HepG2 (cell line): Measurements from ENCODE around the gene CPZ. TPM values are rescaled to one million over a fixed set of nuclear protein-coding genes. Genes with fewer than 3 reads are reported as not detected.
A peak's percentile ranks its signal among the peaks of the same experiment; 100 is the strongest.

ENCODE experiments used
- ATAC-seq: fragments of 200-7000 bp; cut with Tn5 transposase; 3 replicates; pipeline ENCODE4 v1.9.1; 2020; ENCODE audit warnings: mild to moderate bottlenecking, moderate library complexity
- BruUV-seq: library from RNA; stranded (reverse); fragments of 400-500 nt; replicated peaks from 2 replicates; lab custom pipeline; 2021; lab: Mats Ljungman, UMichigan
- CTCF ChIA-PET: fragments of 300-600 bp; formaldehyde crosslinking; extraction: SDS; loops from one replicate; lab custom pipeline; 2021; ENCODE audit warnings: low total read pairs, inconsistent platforms, low intra/inter-chr PET ratio; lab: Yijun Ruan, JAX
- POLR2A ChIA-PET: fragments of 350-600 bp; sonication (Branson Sonifier 250); formaldehyde crosslinking; loops from one replicate; lab custom pipeline; 2020; ENCODE audit warnings: antibody characterized with exemption, inconsistent platforms; lab: Yijun Ruan, JAX
- DNase-seq: peaks from one replicate; pipeline ENCODE4 v3.0.0-alpha.2; 2015; ENCODE audit warnings: low spot score
- FAIRE-seq: peaks from 3 replicates; lab custom pipeline; 2011; peaks lifted over from hg19 to GRCh38; lab: Jason Lieb, UNC
- H2AFZ ChIP-seq: one replicate; pipeline ENCODE4 v1.6.1; 2011; ENCODE audit warnings: low read length, inconsistent platforms
- H3K27ac ChIP-seq: fragments of 300-600 bp; 3 replicates; pipeline ENCODE4 v1.8.0; 2011; ENCODE audit warnings: mixed run types, mild to moderate bottlenecking, mixed read lengths, low read length, inconsistent platforms; ENCODE audit not compliant: insufficient read depth; ENCODE audit errors: extremely low read length
- H3K27me3 ChIP-seq, 2 experiments: fragments of 200-600 bp in 1 of 2; 2 replicates in 1 of 2; 3 replicates in 1 of 2; pipeline versions ENCODE4 v1.6.0 to v1.8.0; 2011; ENCODE audit warnings: low read length in 2 of 2, mild to moderate bottlenecking in 2 of 2, moderate library complexity in 2 of 2, inconsistent platforms in 1 of 2; ENCODE audit not compliant: insufficient read depth in 2 of 2, control insufficient read depth in 1 of 2
- H3K36me3 ChIP-seq, 2 experiments: fragments of 200-600 bp in 1 of 2; replicated peaks in 1 of 2; 2 replicates in 1 of 2; 3 replicates in 1 of 2; pipeline versions ENCODE4 v1.5.1 to v1.8.0; 2011; ENCODE audit warnings: low read length in 2 of 2, inconsistent platforms in 1 of 2; ENCODE audit not compliant: insufficient read depth in 2 of 2, control insufficient read depth in 1 of 2
- H3K4me1 ChIP-seq: 2 replicates; pipeline ENCODE4 v1.5.1; 2012; ENCODE audit warnings: low read length, inconsistent platforms; ENCODE audit not compliant: insufficient read depth
- H3K4me2 ChIP-seq: 2 replicates; pipeline ENCODE4 v1.6.0; 2011; ENCODE audit warnings: low read depth, low read length, inconsistent platforms
- H3K4me3 ChIP-seq, 3 experiments: fragments of 200-600 bp in 1 of 3; sonication (generic), shearing (Covaris generic) in 1 of 3; replicated peaks in 1 of 3; 2 replicates each; pipeline ENCODE4 v1.5.1; 2011 to 2016; ENCODE audit warnings: low read length in 3 of 3, inconsistent platforms in 2 of 3, low read depth in 2 of 3, mild to moderate bottlenecking in 2 of 3, control low read depth in 1 of 3, mixed read lengths in 1 of 3; ENCODE audit not compliant: insufficient read depth in 1 of 3
- H3K79me2 ChIP-seq: one replicate; pipeline ENCODE4 v1.6.1; 2011; ENCODE audit warnings: low read length, inconsistent platforms; ENCODE audit not compliant: insufficient read depth
- H3K9ac ChIP-seq: 2 replicates; pipeline ENCODE4 v1.6.0; 2011; ENCODE audit warnings: mild to moderate bottlenecking, low read depth, low read length, inconsistent platforms; ENCODE audit not compliant: insufficient read depth
- H3K9me3 ChIP-seq: 2 replicates; pipeline ENCODE4 v1.5.1; 2012; ENCODE audit warnings: mild to moderate bottlenecking, low read length
- H4K20me1 ChIP-seq: 2 replicates; pipeline ENCODE4 v1.6.0; 2011; ENCODE audit warnings: inconsistent platforms, mild to moderate bottlenecking, low read length, moderate library complexity; ENCODE audit not compliant: insufficient read depth
- HIC2 ChIP-seq: sonication (generic); formaldehyde crosslinking; IDR thresholded peaks from 2 replicates; pipeline ENCODE4 v1.9.0; 2022; ENCODE audit warnings: low read depth, missing genetic modification reagents
- HNRNPH1 ChIP-seq: fragments of 200-400 bp; formaldehyde crosslinking; optimal IDR thresholded peaks from 2 replicates; pipeline ENCODE3; 2017; ENCODE audit warnings: mild to moderate bottlenecking, low read depth, low read length
- UBTF ChIP-seq: sonication (generic); formaldehyde crosslinking; IDR thresholded peaks from 2 replicates; pipeline ENCODE4 v1.4.0; 2020; ENCODE audit warnings: mild to moderate bottlenecking, missing genetic modification reagents
- ZNF414 ChIP-seq: sonication (generic); formaldehyde crosslinking; IDR thresholded peaks from 2 replicates; pipeline ENCODE4 v1.5.0; 2020; ENCODE audit warnings: missing genetic modification reagents
- ZNF557 ChIP-seq: sonication (generic); formaldehyde crosslinking; IDR thresholded peaks from 2 replicates; pipeline ENCODE4 v1.4.0; 2020; ENCODE audit warnings: missing genetic modification reagents
- WGBS: methylation state at CpG from one replicate; pipeline ENCODE4 v1.1.6; 2017; ENCODE audit warnings: low lambda C conversion rate; 5-methylcytosine and 5-hydroxymethylcytosine counted together
- in situ Hi-C: cut with HindIII; loops from 2 replicates; pipeline ENCODE4 v1.10.0; 2017; ENCODE audit warnings: low pct_unique_long_range_greater_than_20kb; ENCODE audit not compliant: extremely low pct_ligation_motif_present
- intact Hi-C: fragments of 100-400 bp; cut with micrococcal nuclease; formaldehyde crosslinking; loops from one replicate; pipeline ENCODE4 v1.10.0; 2022; ENCODE audit not compliant: unreplicated experiment
- polyA plus RNA-seq, 8 experiments: library from polyadenylated mRNA; depleted of rRNA in 3 of 8; stranded (reverse) in 7 of 8; unstranded in 1 of 8; fragments of >200 nt; fragmentation: Illumina TruSeq in 4 of 8; extraction: Trizol in 4 of 8; gene quantifications; 2 replicates each; pipeline versions ENCODE4 v1.2.1 to v1.2.3, GENCODE V29; 2011 to 2016; ENCODE audit warnings: low read depth in 4 of 8, missing spikeins in 1 of 8, mixed read lengths in 1 of 8; ENCODE audit not compliant: insufficient read depth in 1 of 8
- total RNA-seq, 5 experiments: library from RNA; depleted of rRNA; stranded (reverse); fragments of >200 nt; fragmentation: Illumina TruSeq; extraction: Trizol; gene quantifications; 2 replicates each; pipeline ENCODE4 v1.2.3, GENCODE V29; 2016; ENCODE audit warnings: low read depth in 1 of 5

The CPZ gene
- total and polyA plus RNA-seq, 2 of the 13 experiments (the other 11 are each of a cell fraction or from before 2014, with no cell fraction given), result 0.58 to 0.61 TPM

- Histone ChIP-seq H3K27ac (no peak overlapping the region), H3K4me3 (peak overlapping the region in 1 of 3 experiments; percentile 50; a peak in 1 of 6 replicates), H3K27me3 (peaks cover 13 to 61% of the 10 kb centered on the region in 2 experiments), H2AFZ (no peak overlapping the region), H3K79me2 (no peaks in the 10 kb centered on the region), H3K4me1 (peaks cover 23% of the 10 kb centered on the region), H3K36me3 (no peaks in the 10 kb centered on the region), H3K4me2 (peak overlapping the region; percentile 47; the same call in 1 of the 2 replicates), H3K9me3 (no peaks in the 10 kb centered on the region), H4K20me1 (peaks cover 5% of the 10 kb centered on the region; the same call in 1 of the 2 replicates), H3K9ac (no peak overlapping the region)
- ChIA-PET POLR2A (no interaction called here), CTCF (no interaction called here)
- ATAC-seq, result no peak
- intact Hi-C loops (no loop called here), in situ Hi-C loops (loop anchor here (5.0 kb wide), 1 partner anchor 119 kb away; no protein-coding TSS in a partner anchor)
- BruUV-seq, result no TSS peak
- DNase-seq, result no peak
- 25% methylated on average over 12 of the region's 15 CpGs for WGBS
- FAIRE-seq, result no peak
- no peak for TF ChIP-seq HIC2
- TF ChIP-seq ZNF557 (CRISPR knock-in tag), result no peak
- TF ChIP-seq ZNF414 (CRISPR knock-in tag), result no peak
- TF ChIP-seq UBTF (CRISPR knock-in tag), result no peak
- no peak for TF ChIP-seq HNRNPH1
These were observed 769 bp upstream of the CPZ start for GRCh38 chr4:8591626-8592365.
